ENCODE measurements around the gene PKIB.
A peak's percentile ranks its signal among the peaks of the same experiment; 100 is the strongest.

- TF ChIP-seq, protein P1, sequence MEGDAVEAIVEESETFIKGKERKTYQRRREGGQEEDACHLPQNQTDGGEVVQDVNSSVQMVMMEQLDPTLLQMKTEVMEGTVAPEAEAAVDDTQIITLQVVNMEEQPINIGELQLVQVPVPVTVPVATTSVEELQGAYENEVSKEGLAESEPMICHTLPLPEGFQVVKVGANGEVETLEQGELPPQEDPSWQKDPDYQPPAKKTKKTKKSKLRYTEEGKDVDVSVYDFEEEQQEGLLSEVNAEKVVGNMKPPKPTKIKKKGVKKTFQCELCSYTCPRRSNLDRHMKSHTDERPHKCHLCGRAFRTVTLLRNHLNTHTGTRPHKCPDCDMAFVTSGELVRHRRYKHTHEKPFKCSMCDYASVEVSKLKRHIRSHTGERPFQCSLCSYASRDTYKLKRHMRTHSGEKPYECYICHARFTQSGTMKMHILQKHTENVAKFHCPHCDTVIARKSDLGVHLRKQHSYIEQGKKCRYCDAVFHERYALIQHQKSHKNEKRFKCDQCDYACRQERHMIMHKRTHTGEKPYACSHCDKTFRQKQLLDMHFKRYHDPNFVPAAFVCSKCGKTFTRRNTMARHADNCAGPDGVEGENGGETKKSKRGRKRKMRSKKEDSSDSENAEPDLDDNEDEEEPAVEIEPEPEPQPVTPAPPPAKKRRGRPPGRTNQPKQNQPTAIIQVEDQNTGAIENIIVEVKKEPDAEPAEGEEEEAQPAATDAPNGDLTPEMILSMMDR (IDR thresholded peaks at IDR 0.05), result peak; percentile 60 to 76 (median 69)
- no peak for TF ChIP-seq POLR2A (IDR thresholded peaks at IDR 0.05; ENCODE audit: low read depth)
- no peak for TF ChIP-seq POLR2AphosphoS5 (IDR thresholded peaks at IDR 0.05)
These were observed 120.7 kb downstream of the PKIB start for GRCh38 chr6:122730775-122731386.

Data from esophagus muscularis mucosa (tissue), 3 donors.